WTC11 (cell line): Measurements from ENCODE around the gene RPL31. TPM values are rescaled to one million over a fixed set of nuclear protein-coding genes. Genes with fewer than 3 reads are reported as not detected.

ENCODE experiments used
- ATAC-seq: fragments of 200-7000 bp; cut with Tn5 transposase; 2 replicates; pipeline ENCODE4 v1.10.0; 2021; ENCODE audit warnings: mild to moderate bottlenecking, moderate library complexity
- CTCF ChIA-PET: fragments of 300-600 bp; sonication (Branson Sonifier 250); formaldehyde crosslinking; loops from one replicate; lab custom pipeline; 2021; ENCODE audit warnings: antibody characterized with exemption; lab: Charles Lee
- POLR2A ChIA-PET: fragments of 350-600 bp; sonication (Branson Sonifier 250); formaldehyde crosslinking; loops from one replicate; lab custom pipeline; 2021; ENCODE audit warnings: antibody characterized with exemption; lab: Charles Lee
- DNase-seq: peaks from one replicate; pipeline ENCODE4 v3.0.0; 2021; ENCODE audit warnings: low spot score
- H3K27ac Mint-ChIP-seq: 2 replicates; pipeline ENCODE4 v1.8.0; 2021; ENCODE audit warnings: mixed read lengths
- H3K27me3 Mint-ChIP-seq: 2 replicates; pipeline ENCODE4 v1.8.0; 2021; ENCODE audit warnings: low read depth, mild to moderate bottlenecking, moderate library complexity, mixed read lengths
- H3K36me3 Mint-ChIP-seq: 2 replicates; pipeline ENCODE4 v1.8.0; 2021; ENCODE audit warnings: mixed read lengths
- H3K4me1 Mint-ChIP-seq: 2 replicates; pipeline ENCODE4 v1.8.0; 2022; ENCODE audit warnings: mixed read lengths
- H3K4me3 Mint-ChIP-seq: 2 replicates; pipeline ENCODE4 v1.8.0; 2021; ENCODE audit warnings: mild to moderate bottlenecking, moderate library complexity, mixed read lengths
- H3K9me3 Mint-ChIP-seq: 2 replicates; pipeline ENCODE4 v1.8.0; 2021; ENCODE audit warnings: mixed read lengths
- ATF1 ChIP-seq: sonication (generic); formaldehyde crosslinking; IDR thresholded peaks from 2 replicates; pipeline ENCODE4 v1.8.1; 2023; ENCODE audit warnings: mild to moderate bottlenecking, moderate library complexity, missing genetic modification reagents
- CREM ChIP-seq: sonication (generic); formaldehyde crosslinking; IDR thresholded peaks from 2 replicates; pipeline ENCODE4 v1.8.1; 2022; ENCODE audit warnings: mild to moderate bottlenecking, missing genetic modification reagents, moderate library complexity
- E2F4 ChIP-seq: sonication (generic); formaldehyde crosslinking; IDR thresholded peaks from 2 replicates; pipeline ENCODE4 v1.8.1; 2022; ENCODE audit warnings: low read depth, mild to moderate bottlenecking, moderate library complexity, missing genetic modification reagents, borderline replicate concordance
- ELF4 ChIP-seq: sonication (generic); formaldehyde crosslinking; IDR thresholded peaks from 2 replicates; pipeline ENCODE4 v1.8.1; 2022; ENCODE audit warnings: low read depth, mild to moderate bottlenecking, moderate library complexity, missing genetic modification reagents
- FOXJ3 ChIP-seq: sonication (generic); formaldehyde crosslinking; IDR thresholded peaks from 2 replicates; pipeline ENCODE4 v1.9.0; 2021; ENCODE audit warnings: missing genetic modification reagents, mild to moderate bottlenecking, borderline replicate concordance
- GRHL2 ChIP-seq: fragments of 250-450 bp; sonication (Bioruptor Pico); IDR thresholded peaks from 2 replicates; pipeline ENCODE4 v1.8.0; 2022; ENCODE audit warnings: mild to moderate bottlenecking, moderate library complexity; ENCODE audit not compliant: insufficient replicate concordance, severe bottlenecking
- KAT7 ChIP-seq: sonication (generic); formaldehyde crosslinking; IDR thresholded peaks from 2 replicates; pipeline ENCODE4 v1.8.1; 2023; ENCODE audit warnings: missing genetic modification reagents, mild to moderate bottlenecking, borderline replicate concordance
- PRDM15 ChIP-seq: sonication (generic); formaldehyde crosslinking; IDR thresholded peaks from 2 replicates; pipeline ENCODE4 v1.8.0; 2022; ENCODE audit warnings: missing genetic modification reagents
- PREB ChIP-seq: sonication (generic); formaldehyde crosslinking; IDR thresholded peaks from 2 replicates; pipeline ENCODE4 v1.8.1; 2022; ENCODE audit warnings: mild to moderate bottlenecking, missing genetic modification reagents, moderate library complexity, borderline replicate concordance
- TCF7 ChIP-seq: sonication (generic); formaldehyde crosslinking; IDR thresholded peaks from 2 replicates; pipeline ENCODE4 v1.8.0; 2022; ENCODE audit warnings: mild to moderate bottlenecking, low read depth, missing genetic modification reagents, moderate library complexity
- TEAD1 ChIP-seq: sonication (generic); formaldehyde crosslinking; IDR thresholded peaks from 2 replicates; pipeline ENCODE4 v1.8.0; 2022; ENCODE audit warnings: mild to moderate bottlenecking, missing genetic modification reagents
- TP53 ChIP-seq: sonication (generic); formaldehyde crosslinking; IDR thresholded peaks from 2 replicates; pipeline ENCODE4 v1.8.1; 2023; ENCODE audit warnings: mild to moderate bottlenecking, missing genetic modification reagents
- USF2 ChIP-seq: sonication (generic); formaldehyde crosslinking; IDR thresholded peaks from 2 replicates; pipeline ENCODE4 v1.8.1; 2023; ENCODE audit warnings: mild to moderate bottlenecking, missing genetic modification reagents, moderate library complexity
- ZNF219 ChIP-seq: sonication (generic); formaldehyde crosslinking; IDR thresholded peaks from 2 replicates; pipeline ENCODE4 v1.8.0; 2023; ENCODE audit warnings: missing genetic modification reagents, mild to moderate bottlenecking, borderline replicate concordance
- ZNF232 ChIP-seq: sonication (generic); formaldehyde crosslinking; IDR thresholded peaks from 2 replicates; pipeline ENCODE4 v1.8.0; 2022; ENCODE audit warnings: mild to moderate bottlenecking, missing genetic modification reagents
- ZNF281 ChIP-seq: sonication (generic); formaldehyde crosslinking; IDR thresholded peaks from 2 replicates; pipeline ENCODE4 v1.8.0; 2023; ENCODE audit warnings: mild to moderate bottlenecking, missing genetic modification reagents
- ZNF532 ChIP-seq: fragments of 250-450 bp; sonication (Bioruptor Pico); IDR thresholded peaks from 2 replicates; pipeline ENCODE4 v1.9.0; 2021; ENCODE audit warnings: mild to moderate bottlenecking, borderline replicate concordance
- total RNA-seq: library from RNA; stranded (reverse); gene quantifications from 3 replicates; pipeline ENCODE4 v1.2.3, GENCODE V29; 2021

The RPL31 gene
- total RNA-seq, 1 experiment from 2014 or later = 1,590 TPM

- TF ChIP-seq E2F4 (CRISPR knock-in tag) = no peak
Measured at GRCh38 chr2:100987536-100987935, 14.6 kb upstream of the RPL31 start (continued).

- TF ChIP-seq CREM (CRISPR knock-in tag) (no peak), TP53 (no peak), ZNF219 (CRISPR knock-in tag) (no peak), TEAD1 (no peak), GRHL2 (no peak), FOXJ3 (CRISPR knock-in tag) (no peak)
- DNase-seq = no peak
- ChIA-PET POLR2A (no interaction called here), CTCF (interaction anchor here (0.8 to 1.4 kb wide), 3 partner anchors 218 to 378 kb away, joined by 3 to 4 read pairs (median 4); no protein-coding TSS in a partner anchor)
- H3K27me3 Mint-ChIP-seq = no peaks in the 10 kb centered on the region
- no peaks in the 10 kb centered on the region for H3K36me3 Mint-ChIP-seq
- no peak overlapping the region for H3K27ac Mint-ChIP-seq
- no peak for ATAC-seq
- peaks cover 18% of the 10 kb centered on the region for H3K4me1 Mint-ChIP-seq
- H3K4me3 Mint-ChIP-seq = no peak overlapping the region
- H3K9me3 Mint-ChIP-seq = no peaks in the 10 kb centered on the region
Measured at GRCh38 chr2:100987974-100988373, 14.1 kb upstream of the RPL31 start.

- no peak for ATAC-seq
- H3K4me1 Mint-ChIP-seq = peaks cover 17% of the 10 kb centered on the region
- DNase-seq = no peak
- no peaks in the 10 kb centered on the region for H3K9me3 Mint-ChIP-seq
- POLR2A ChIA-PET = no interaction called here
- no peaks in the 10 kb centered on the region for H3K27me3 Mint-ChIP-seq
- H3K4me3 Mint-ChIP-seq = no peak overlapping the region
- no peaks in the 10 kb centered on the region for H3K36me3 Mint-ChIP-seq
- no peak overlapping the region; the same call in 1 of the 2 replicates for H3K27ac Mint-ChIP-seq
- CTCF ChIA-PET = interaction anchor here (1.0 to 1.3 kb wide), 2 partner anchors 217 to 259 kb away, joined by 3 to 4 read pairs; no protein-coding TSS in a partner anchor
- TF ChIP-seq PREB (no peak), ZNF532 (CRISPR knock-in tag) (no peak), KAT7 (CRISPR knock-in tag) (no peak), FOXJ3 (CRISPR knock-in tag) (no peak), PRDM15 (CRISPR knock-in tag) (no peak), ZNF232 (CRISPR knock-in tag) (no peak), ZNF281 (no peak), TCF7 (no peak), ATF1 (CRISPR knock-in tag) (no peak), GRHL2 (no peak), ZNF219 (CRISPR knock-in tag) (no peak), ELF4 (CRISPR knock-in tag) (no peak), USF2 (no peak)
Measured at GRCh38 chr2:100988630-100989417, 13.3 kb upstream of the RPL31 start.
